Stomach (tissue), 4 donors: Measurements from ENCODE around the gene CACTIN.

Source experiments
- CTCF ChIP-seq, 7 experiments: fragments of 450-650 bp in 4 of 7; fragments of 200-600 bp in 3 of 7; sonication (generic) in 3 of 7; IDR thresholded peaks; one replicate each; pipeline ENCODE4 v1.5.1; 2016 to 2019; ENCODE audit warnings: antibody characterized with exemption in 7 of 7, control low read depth in 2 of 7, mild to moderate bottlenecking in 1 of 7
- EP300 ChIP-seq: sonication (generic); formaldehyde crosslinking; IDR thresholded peaks from one replicate; pipeline ENCODE4 v1.6.1; 2017; ENCODE audit warnings: antibody characterized with exemption

GRCh38 chr19:3637621-3638020 lies 11.0 kb upstream of the CACTIN start:
- TF ChIP-seq CTCF (IDR thresholded peaks at IDR 0.05), result no peak
- TF ChIP-seq EP300, result no peak
